GM19467 (cell line): ENCODE data around the gene CLEC2B.

ENCODE experiments used
- ATAC-seq: cut with Tn5 transposase; IDR thresholded peaks from one replicate; pipeline ENCODE4 v1.9.1; 2021; ENCODE audit warnings: mild to moderate bottlenecking, moderate library complexity; ENCODE audit not compliant: unreplicated experiment

Gene CLEC2B

GRCh38 chr12:9810671-9811070 is 58.5 kb downstream of the CLEC2B start:
- no peak for ATAC-seq

GRCh38 chr12:9809866-9810265 is 59.3 kb downstream of the CLEC2B start:
- ATAC-seq, result no peak

- ATAC-seq, result no peak
Observed at GRCh38 chr12:9809338-9809737, 59.8 kb downstream of the CLEC2B start.

GRCh38 chr12:9808504-9808903 is 60.6 kb downstream of the CLEC2B start:
- ATAC-seq, result no peak

- no peak for ATAC-seq
Observed at GRCh38 chr12:9806714-9807113, 62.4 kb downstream of the CLEC2B start.

GRCh38 chr12:9805883-9806282 is 63.3 kb downstream of the CLEC2B start:
- no peak for ATAC-seq
